ENCODE results near the gene BIN1.

BIN1 gene

GRCh38 chr2:127104881-127105655, 1.9 kb downstream of the BIN1 start:
- no peak for DNase-seq (ENCODE audit: low read depth, low spot score)

- DNase-seq (ENCODE audit: low read depth, low spot score): no peak
Measured at GRCh38 chr2:127104166-127104660, 2.7 kb downstream of the BIN1 start.

- no peak for DNase-seq (ENCODE audit: low read depth, low spot score)
Measured at GRCh38 chr2:127103243-127104165, 3.5 kb downstream of the BIN1 start.

GRCh38 chr2:127102521-127103242, 4.3 kb downstream of the BIN1 start:
- no peak for DNase-seq (ENCODE audit: low read depth, low spot score)

GRCh38 chr2:127101756-127102477, 5.0 kb downstream of the BIN1 start:
- DNase-seq (ENCODE audit: low read depth, low spot score): no peak

GRCh38 chr2:127101048-127101611, 5.8 kb downstream of the BIN1 start:
- DNase-seq (ENCODE audit: low read depth, low spot score): no peak

- DNase-seq (ENCODE audit: low read depth, low spot score): no peak
Measured at GRCh38 chr2:127100251-127101047, 6.5 kb downstream of the BIN1 start.

GRCh38 chr2:127098711-127099110, 8.2 kb downstream of the BIN1 start:
- DNase-seq (ENCODE audit: low read depth, low spot score): no peak

GRCh38 chr2:127097841-127098651, 8.9 kb downstream of the BIN1 start:
- DNase-seq (ENCODE audit: low read depth, low spot score): no peak

- no peak for DNase-seq (ENCODE audit: low read depth, low spot score)
Measured at GRCh38 chr2:127097471-127097765, 9.5 kb downstream of the BIN1 start.

GRCh38 chr2:127096718-127097470, 10.1 kb downstream of the BIN1 start:
- DNase-seq (ENCODE audit: low read depth, low spot score): no peak

- DNase-seq (ENCODE audit: low read depth, low spot score): no peak
Measured at GRCh38 chr2:127096280-127096679, 10.7 kb downstream of the BIN1 start.

- DNase-seq (ENCODE audit: low read depth, low spot score): no peak
Measured at GRCh38 chr2:127095784-127096183, 11.2 kb downstream of the BIN1 start.

GRCh38 chr2:127095367-127095641, 11.7 kb downstream of the BIN1 start:
- no peak for DNase-seq (ENCODE audit: low read depth, low spot score)

- no peak for DNase-seq (ENCODE audit: low read depth, low spot score)
Measured at GRCh38 chr2:127094509-127095366, 12.2 kb downstream of the BIN1 start.

- no peak for DNase-seq (ENCODE audit: low read depth, low spot score)
Measured at GRCh38 chr2:127093648-127094210, 13.2 kb downstream of the BIN1 start.

- no peak for DNase-seq (ENCODE audit: low read depth, low spot score)
Measured at GRCh38 chr2:127092901-127093516, 13.9 kb downstream of the BIN1 start.

Measured in iPS DF 19.7 (cell line).